ENCODE measurements around the gene CCN5. TPM values are rescaled to one million over a fixed set of nuclear protein-coding genes. Genes with fewer than 3 reads are reported as not detected.
A peak's percentile ranks its signal among the peaks of the same experiment; 100 is the strongest.

Gene CCN5
- total and polyA plus RNA-seq, 8 donors: 0.14 to 6.4 (median 1.6) TPM

GRCh38 chr20:44727039-44727438, 11.9 kb downstream of the CCN5 start:
- Histone ChIP-seq H3K27ac (no peak overlapping the region), H3K4me3 (no peak overlapping the region), H3K9me3 (no peaks in the 10 kb centered on the region), H3K36me3 (no peaks in the 10 kb centered on the region), H3K4me1 (no peaks in the 10 kb centered on the region), H3K27me3 (no peaks in the 10 kb centered on the region)
- TF ChIP-seq, protein P1, sequence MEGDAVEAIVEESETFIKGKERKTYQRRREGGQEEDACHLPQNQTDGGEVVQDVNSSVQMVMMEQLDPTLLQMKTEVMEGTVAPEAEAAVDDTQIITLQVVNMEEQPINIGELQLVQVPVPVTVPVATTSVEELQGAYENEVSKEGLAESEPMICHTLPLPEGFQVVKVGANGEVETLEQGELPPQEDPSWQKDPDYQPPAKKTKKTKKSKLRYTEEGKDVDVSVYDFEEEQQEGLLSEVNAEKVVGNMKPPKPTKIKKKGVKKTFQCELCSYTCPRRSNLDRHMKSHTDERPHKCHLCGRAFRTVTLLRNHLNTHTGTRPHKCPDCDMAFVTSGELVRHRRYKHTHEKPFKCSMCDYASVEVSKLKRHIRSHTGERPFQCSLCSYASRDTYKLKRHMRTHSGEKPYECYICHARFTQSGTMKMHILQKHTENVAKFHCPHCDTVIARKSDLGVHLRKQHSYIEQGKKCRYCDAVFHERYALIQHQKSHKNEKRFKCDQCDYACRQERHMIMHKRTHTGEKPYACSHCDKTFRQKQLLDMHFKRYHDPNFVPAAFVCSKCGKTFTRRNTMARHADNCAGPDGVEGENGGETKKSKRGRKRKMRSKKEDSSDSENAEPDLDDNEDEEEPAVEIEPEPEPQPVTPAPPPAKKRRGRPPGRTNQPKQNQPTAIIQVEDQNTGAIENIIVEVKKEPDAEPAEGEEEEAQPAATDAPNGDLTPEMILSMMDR (IDR thresholded peaks at IDR 0.05): no peak
- ATAC-seq (no peak), DNase-seq (no peak), FAIRE-seq (no peak)
- intact Hi-C loops (cut with DNase I): loop anchor here in 1 of 3 donors (5.0 kb wide), 1 partner anchor 40 kb away; no protein-coding TSS in a partner anchor
- 82 to 88% methylated on average over 11 of the region's 11 CpGs for WGBS, 2 donors

DNA sequence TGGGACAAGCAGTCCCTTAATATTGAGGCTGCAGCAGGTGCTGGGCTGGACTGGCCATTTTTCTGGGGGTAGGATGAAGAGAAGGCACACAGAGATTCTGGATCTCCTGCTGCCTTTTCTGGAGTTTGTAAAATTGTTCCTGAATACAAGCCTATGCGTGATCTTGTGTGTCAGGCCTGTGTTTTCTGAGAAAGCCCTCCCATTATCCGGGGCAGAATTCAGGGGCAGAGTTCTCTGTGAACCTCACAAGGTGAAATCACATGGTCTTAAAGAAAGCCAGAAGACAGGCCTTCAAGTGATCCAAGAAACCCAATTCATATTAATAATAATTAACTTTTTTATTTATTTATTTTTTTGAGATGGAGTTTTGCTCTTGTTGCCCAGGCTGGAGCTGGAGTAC, 12.5 kb downstream of the CCN5 start:
- WGBS, 2 donors: 86 to 87% methylated on average over 2 of the region's 2 CpGs
- ATAC-seq (no peak), FAIRE-seq (no peak)

DNA sequence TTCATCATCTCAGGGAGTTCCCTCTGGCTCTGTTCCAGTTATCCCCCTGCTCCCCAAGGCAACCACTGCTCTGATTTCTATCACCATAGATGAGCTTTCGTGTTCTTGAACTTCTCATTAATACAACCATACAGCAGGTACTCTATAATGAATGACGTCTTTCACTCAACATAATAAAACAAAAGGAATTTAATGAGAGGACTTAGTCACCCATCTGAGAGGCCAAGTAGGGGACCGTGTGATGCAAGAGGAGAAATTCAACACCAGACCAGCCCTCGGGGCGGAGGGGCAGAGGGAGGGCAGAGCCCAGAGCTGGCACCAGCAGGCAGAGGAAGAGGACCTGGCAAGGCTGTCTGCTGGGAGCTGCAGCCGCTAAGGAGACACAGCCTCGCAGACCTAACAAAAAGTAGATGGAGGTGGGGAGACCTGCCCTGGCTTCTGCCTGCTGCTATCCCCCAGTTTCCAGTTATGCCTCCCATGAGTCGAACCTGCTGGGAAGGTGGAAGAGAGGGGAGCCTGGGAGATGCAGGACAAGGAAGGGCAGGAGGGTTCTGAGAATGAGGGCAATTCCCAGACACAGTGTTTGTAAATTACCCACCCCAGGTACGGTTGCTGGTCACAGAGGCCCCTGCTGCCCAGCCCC, 13.8 kb downstream of the CCN5 start:
- WGBS, 2 donors: 26 to 28% methylated on average over 9 of the region's 9 CpGs
- intact Hi-C loops (cut with DNase I): loop anchor here in 1 of 3 donors (5.0 kb wide), 1 partner anchor 42 kb away; no protein-coding TSS in a partner anchor
- no peaks in the 10 kb centered on the region for H3K27me3 ChIP-seq
- no peaks in the 10 kb centered on the region for H3K9me3 ChIP-seq
- no peaks in the 10 kb centered on the region for H3K4me1 ChIP-seq
- TF ChIP-seq, protein P1 (IDR thresholded peaks at IDR 0.05): no peak
- H3K27ac ChIP-seq: no peak overlapping the region
- peak in 3 of 6 donors; percentile 36 to 74 (median 55) for DNase-seq
- no peak for FAIRE-seq
- H3K4me3 ChIP-seq: no peak overlapping the region
- H3K36me3 ChIP-seq: no peaks in the 10 kb centered on the region
- ATAC-seq: peak; percentile 76 to 87 (median 85)

More for the DNA sequence above, 12.5 kb downstream of the CCN5 start:
- TF ChIP-seq, protein P1 (IDR thresholded peaks at IDR 0.05): no peak
- H3K27ac ChIP-seq: no peak overlapping the region
- H3K4me1 ChIP-seq: no peaks in the 10 kb centered on the region
- no peaks in the 10 kb centered on the region for H3K9me3 ChIP-seq
- no peaks in the 10 kb centered on the region for H3K27me3 ChIP-seq
- no peak overlapping the region for H3K4me3 ChIP-seq
- intact Hi-C loops (cut with DNase I): loop anchor here in 1 of 3 donors (5.0 kb wide), 1 partner anchor 40 kb away; no protein-coding TSS in a partner anchor
- H3K36me3 ChIP-seq: no peaks in the 10 kb centered on the region
- DNase-seq: no peak

DNA sequence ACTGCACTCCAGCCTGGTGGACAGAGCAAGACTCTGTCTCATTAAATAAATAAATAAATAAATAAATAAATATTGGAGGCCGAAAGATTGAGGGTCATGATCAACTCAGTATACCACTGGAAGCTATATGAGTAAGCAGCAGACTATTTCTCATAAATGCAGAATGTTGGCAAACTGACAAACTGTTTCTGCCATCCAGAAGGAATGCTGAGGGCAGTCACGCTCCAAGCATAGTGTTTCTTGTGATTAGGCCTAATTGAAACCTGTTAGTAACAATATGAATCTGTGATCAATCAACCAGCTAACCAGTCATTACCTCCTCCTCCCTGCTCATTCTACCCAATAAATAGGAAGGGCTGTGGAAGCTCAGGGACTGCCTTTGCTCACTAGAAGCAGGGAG, 15.3 kb downstream of the CCN5 start:
- no peaks in the 10 kb centered on the region for H3K27me3 ChIP-seq
- H3K36me3 ChIP-seq: no peaks in the 10 kb centered on the region
- WGBS, 2 donors: 87 to 89% methylated on average over 2 of the region's 2 CpGs
- no peak for DNase-seq
- no peak for FAIRE-seq
- no peaks in the 10 kb centered on the region for H3K4me1 ChIP-seq
- TF ChIP-seq, protein P1 (IDR thresholded peaks at IDR 0.05): no peak
- intact Hi-C loops (cut with DNase I): loop anchor here in 1 of 3 donors (5.0 kb wide), 1 partner anchor 43 kb away; no protein-coding TSS in a partner anchor
- no peak for ATAC-seq
- H3K4me3 ChIP-seq: no peak overlapping the region
- no peaks in the 10 kb centered on the region for H3K9me3 ChIP-seq
- H3K27ac ChIP-seq: no peak overlapping the region

DNA sequence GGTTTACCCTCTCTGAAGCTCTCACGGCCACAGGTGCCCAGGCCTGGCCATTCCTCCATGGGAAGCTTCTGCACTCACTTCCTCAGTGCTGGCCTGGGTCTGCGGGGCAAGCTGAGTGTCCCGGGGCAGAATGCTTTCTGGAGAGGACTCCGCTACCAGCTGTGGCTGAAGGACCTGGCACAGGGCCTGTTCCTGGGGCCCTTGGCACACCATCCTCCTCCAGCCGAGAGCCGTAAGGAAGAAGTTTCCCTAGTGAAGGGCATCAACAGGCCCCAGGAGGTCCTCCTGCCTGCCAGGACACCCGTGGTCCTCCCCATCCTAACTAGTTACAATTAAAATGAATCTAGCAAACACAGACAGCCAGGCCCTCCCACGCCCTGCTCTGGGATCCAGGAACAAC, 16.5 kb downstream of the CCN5 start:
- no peak for ATAC-seq
- TF ChIP-seq, protein P1 (IDR thresholded peaks at IDR 0.05): no peak
- Histone ChIP-seq H3K9me3 (no peaks in the 10 kb centered on the region), H3K4me3 (no peak overlapping the region), H3K27me3 (no peaks in the 10 kb centered on the region), H3K27ac (no peak overlapping the region), H3K4me1 (no peaks in the 10 kb centered on the region), H3K36me3 (no peaks in the 10 kb centered on the region)
- DNase-seq: no peak
- no peak for FAIRE-seq
- WGBS, 2 donors: 70 to 71% methylated on average over 8 of the region's 8 CpGs
- intact Hi-C loops (cut with DNase I): loop anchor here in 1 of 3 donors (5.0 kb wide), 1 partner anchor 44 kb away; no protein-coding TSS in a partner anchor
